ENCODE measurements around the gene CACNA2D3.

The CACNA2D3 gene

GRCh38 chr3:54713455-54713854, 591.1 kb downstream of the CACNA2D3 start:
- H3K27ac ChIP-seq (ENCODE audit: low read length), result no peak overlapping the region
- no peaks in the 10 kb centered on the region for H3K36me3 ChIP-seq (ENCODE audit: control insufficient read depth, low read depth, low read length)
- H3K9me3 ChIP-seq (ENCODE audit: control insufficient read depth, low read depth, low read length), result no peaks in the 10 kb centered on the region
- no peak overlapping the region for H3K4me3 ChIP-seq (ENCODE audit: low read length)
- no peak overlapping the region for H3K9ac ChIP-seq (ENCODE audit: low read length)
- H3K27me3 ChIP-seq (ENCODE audit: control insufficient read depth, insufficient read depth, low read length), result no peaks in the 10 kb centered on the region
- H3K4me1 ChIP-seq (ENCODE audit: control insufficient read depth, low read depth, low read length), result peaks cover 14% of the 10 kb centered on the region

- no peak overlapping the region for H3K4me3 ChIP-seq (ENCODE audit: low read length)
- H3K27ac ChIP-seq (ENCODE audit: low read length), result no peak overlapping the region
- no peaks in the 10 kb centered on the region for H3K27me3 ChIP-seq (ENCODE audit: control insufficient read depth, insufficient read depth, low read length)
- H3K9ac ChIP-seq (ENCODE audit: low read length), result no peak overlapping the region
- peaks cover 12% of the 10 kb centered on the region for H3K4me1 ChIP-seq (ENCODE audit: control insufficient read depth, low read depth, low read length)
- H3K9me3 ChIP-seq (ENCODE audit: control insufficient read depth, low read depth, low read length), result no peaks in the 10 kb centered on the region
- no peaks in the 10 kb centered on the region for H3K36me3 ChIP-seq (ENCODE audit: control insufficient read depth, low read depth, low read length)
These were observed 591.7 kb downstream of the CACNA2D3 start for GRCh38 chr3:54714035-54714434.

- no peak overlapping the region for H3K27ac ChIP-seq (ENCODE audit: low read length)
- no peaks in the 10 kb centered on the region for H3K4me1 ChIP-seq (ENCODE audit: control insufficient read depth, low read depth, low read length)
- no peaks in the 10 kb centered on the region for H3K36me3 ChIP-seq (ENCODE audit: control insufficient read depth, low read depth, low read length)
- H3K27me3 ChIP-seq (ENCODE audit: control insufficient read depth, insufficient read depth, low read length), result no peaks in the 10 kb centered on the region
- H3K4me3 ChIP-seq (ENCODE audit: low read length), result no peak overlapping the region
- H3K9me3 ChIP-seq (ENCODE audit: control insufficient read depth, low read depth, low read length), result no peaks in the 10 kb centered on the region
- H3K9ac ChIP-seq (ENCODE audit: low read length), result no peak overlapping the region
These were observed 595.2 kb downstream of the CACNA2D3 start for GRCh38 chr3:54717506-54717905.

- Histone ChIP-seq H3K9me3 (ENCODE audit: control insufficient read depth, low read depth, low read length) (no peaks in the 10 kb centered on the region), H3K27ac (ENCODE audit: low read length) (no peak overlapping the region), H3K9ac (ENCODE audit: low read length) (no peak overlapping the region), H3K27me3 (ENCODE audit: control insufficient read depth, insufficient read depth, low read length) (no peaks in the 10 kb centered on the region), H3K4me3 (ENCODE audit: low read length) (no peak overlapping the region), H3K4me1 (ENCODE audit: control insufficient read depth, low read depth, low read length) (no peaks in the 10 kb centered on the region), H3K36me3 (ENCODE audit: control insufficient read depth, low read depth, low read length) (no peaks in the 10 kb centered on the region)
These were observed 597.6 kb downstream of the CACNA2D3 start for GRCh38 chr3:54719914-54720313.

GRCh38 chr3:54720604-54721003, 598.3 kb downstream of the CACNA2D3 start:
- Histone ChIP-seq H3K36me3 (ENCODE audit: control insufficient read depth, low read depth, low read length) (no peaks in the 10 kb centered on the region), H3K4me3 (ENCODE audit: low read length) (no peak overlapping the region), H3K4me1 (ENCODE audit: control insufficient read depth, low read depth, low read length) (no peaks in the 10 kb centered on the region), H3K9me3 (ENCODE audit: control insufficient read depth, low read depth, low read length) (no peaks in the 10 kb centered on the region), H3K27ac (ENCODE audit: low read length) (no peak overlapping the region), H3K27me3 (ENCODE audit: control insufficient read depth, insufficient read depth, low read length) (no peaks in the 10 kb centered on the region), H3K9ac (ENCODE audit: low read length) (no peak overlapping the region)

- Histone ChIP-seq H3K36me3 (ENCODE audit: control insufficient read depth, low read depth, low read length) (no peaks in the 10 kb centered on the region), H3K4me3 (ENCODE audit: low read length) (no peak overlapping the region), H3K27ac (ENCODE audit: low read length) (no peak overlapping the region), H3K9ac (ENCODE audit: low read length) (no peak overlapping the region), H3K27me3 (ENCODE audit: control insufficient read depth, insufficient read depth, low read length) (no peaks in the 10 kb centered on the region), H3K4me1 (ENCODE audit: control insufficient read depth, low read depth, low read length) (no peaks in the 10 kb centered on the region), H3K9me3 (ENCODE audit: control insufficient read depth, low read depth, low read length) (peaks cover 7% of the 10 kb centered on the region)
These were observed 609.5 kb downstream of the CACNA2D3 start for GRCh38 chr3:54731732-54732445.

- Histone ChIP-seq H3K9ac (ENCODE audit: low read length) (no peak overlapping the region), H3K4me1 (ENCODE audit: control insufficient read depth, low read depth, low read length) (no peaks in the 10 kb centered on the region), H3K36me3 (ENCODE audit: control insufficient read depth, low read depth, low read length) (no peaks in the 10 kb centered on the region), H3K9me3 (ENCODE audit: control insufficient read depth, low read depth, low read length) (peaks cover 1% of the 10 kb centered on the region), H3K27ac (ENCODE audit: low read length) (no peak overlapping the region), H3K27me3 (ENCODE audit: control insufficient read depth, insufficient read depth, low read length) (no peaks in the 10 kb centered on the region), H3K4me3 (ENCODE audit: low read length) (no peak overlapping the region)
These were observed 611.0 kb downstream of the CACNA2D3 start for GRCh38 chr3:54733106-54734006.

GRCh38 chr3:54736459-54736858, 614.1 kb downstream of the CACNA2D3 start:
- no peaks in the 10 kb centered on the region for H3K36me3 ChIP-seq (ENCODE audit: control insufficient read depth, low read depth, low read length)
- H3K4me1 ChIP-seq (ENCODE audit: control insufficient read depth, low read depth, low read length), result no peaks in the 10 kb centered on the region
- H3K4me3 ChIP-seq (ENCODE audit: low read length), result no peak overlapping the region
- H3K9ac ChIP-seq (ENCODE audit: low read length), result no peak overlapping the region
- H3K9me3 ChIP-seq (ENCODE audit: control insufficient read depth, low read depth, low read length), result no peaks in the 10 kb centered on the region
- no peak overlapping the region for H3K27ac ChIP-seq (ENCODE audit: low read length)
- no peaks in the 10 kb centered on the region for H3K27me3 ChIP-seq (ENCODE audit: control insufficient read depth, insufficient read depth, low read length)

GRCh38 chr3:54743755-54744154, 621.4 kb downstream of the CACNA2D3 start:
- no peak overlapping the region for H3K4me3 ChIP-seq (ENCODE audit: low read length)
- H3K9ac ChIP-seq (ENCODE audit: low read length), result no peak overlapping the region
- no peaks in the 10 kb centered on the region for H3K27me3 ChIP-seq (ENCODE audit: control insufficient read depth, insufficient read depth, low read length)
- H3K36me3 ChIP-seq (ENCODE audit: control insufficient read depth, low read depth, low read length), result no peaks in the 10 kb centered on the region
- no peak overlapping the region for H3K27ac ChIP-seq (ENCODE audit: low read length)
- H3K9me3 ChIP-seq (ENCODE audit: control insufficient read depth, low read depth, low read length), result no peaks in the 10 kb centered on the region
- no peaks in the 10 kb centered on the region for H3K4me1 ChIP-seq (ENCODE audit: control insufficient read depth, low read depth, low read length)

GRCh38 chr3:54744291-54744690, 621.9 kb downstream of the CACNA2D3 start:
- Histone ChIP-seq H3K4me3 (ENCODE audit: low read length) (no peak overlapping the region), H3K9me3 (ENCODE audit: control insufficient read depth, low read depth, low read length) (no peaks in the 10 kb centered on the region), H3K4me1 (ENCODE audit: control insufficient read depth, low read depth, low read length) (no peaks in the 10 kb centered on the region), H3K27me3 (ENCODE audit: control insufficient read depth, insufficient read depth, low read length) (no peaks in the 10 kb centered on the region), H3K36me3 (ENCODE audit: control insufficient read depth, low read depth, low read length) (no peaks in the 10 kb centered on the region), H3K27ac (ENCODE audit: low read length) (no peak overlapping the region), H3K9ac (ENCODE audit: low read length) (no peak overlapping the region)

GRCh38 chr3:54745843-54746242, 623.5 kb downstream of the CACNA2D3 start:
- H3K36me3 ChIP-seq (ENCODE audit: control insufficient read depth, low read depth, low read length), result no peaks in the 10 kb centered on the region
- no peaks in the 10 kb centered on the region for H3K27me3 ChIP-seq (ENCODE audit: control insufficient read depth, insufficient read depth, low read length)
- H3K4me3 ChIP-seq (ENCODE audit: low read length), result no peak overlapping the region
- H3K9me3 ChIP-seq (ENCODE audit: control insufficient read depth, low read depth, low read length), result no peaks in the 10 kb centered on the region
- H3K27ac ChIP-seq (ENCODE audit: low read length), result no peak overlapping the region
- H3K9ac ChIP-seq (ENCODE audit: low read length), result no peak overlapping the region
- H3K4me1 ChIP-seq (ENCODE audit: control insufficient read depth, low read depth, low read length), result no peaks in the 10 kb centered on the region
